ENCODE data around the gene TMEM121B.

TMEM121B gene

DNA sequence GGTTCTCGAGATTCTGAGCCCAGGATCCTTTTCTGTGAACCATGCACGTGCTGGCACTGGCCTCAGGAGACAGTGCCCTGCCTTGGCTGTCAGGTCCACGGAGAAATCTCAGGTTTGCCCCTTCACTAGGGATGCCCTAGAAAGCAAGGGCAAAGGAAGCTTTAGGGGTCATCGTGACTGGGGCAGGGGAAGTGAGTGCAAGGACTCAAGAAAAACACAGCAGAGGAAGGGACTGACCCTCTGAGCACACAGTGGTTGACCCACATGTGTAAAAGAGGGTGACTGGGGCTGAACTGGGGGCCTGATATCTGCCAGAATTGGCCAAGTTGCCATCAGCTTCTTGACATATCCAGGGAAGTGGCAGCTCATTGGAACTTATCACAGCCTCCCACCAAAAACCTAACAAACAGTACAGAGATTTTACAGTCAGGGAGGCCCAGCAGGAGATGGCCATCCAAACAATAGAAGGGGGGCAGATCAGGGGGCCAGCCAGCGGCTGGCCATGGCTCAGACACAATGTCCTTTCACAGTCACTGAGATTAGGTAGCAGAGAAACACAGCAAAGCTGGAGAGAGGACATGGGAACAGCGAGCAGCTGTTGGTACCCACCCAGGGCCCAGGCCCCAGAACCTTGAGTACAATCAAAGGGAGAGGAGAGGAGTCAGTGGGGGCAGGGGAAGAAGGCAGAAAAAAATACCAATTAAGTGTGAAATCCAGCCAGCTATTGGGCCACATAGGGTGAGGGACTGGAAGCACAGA is 4.4 kb downstream of the TMEM121B start:
- Histone ChIP-seq H3K9ac (ENCODE audit: low read depth, low read length) (no peak overlapping the region), H3K9me3 (ENCODE audit: control insufficient read depth, insufficient read depth, low read length) (no peaks in the 10 kb centered on the region), H3K4me1 (ENCODE audit: control insufficient read depth, insufficient read depth, low read length) (peaks cover 8% of the 10 kb centered on the region), H3K4me3 (ENCODE audit: low read depth, low read length) (no peak overlapping the region), H3K36me3 (ENCODE audit: control insufficient read depth, insufficient read depth, low read length) (no peaks in the 10 kb centered on the region), H3K27me3 (ENCODE audit: control insufficient read depth, insufficient read depth, low read length) (peaks cover 2% of the 10 kb centered on the region)

DNA sequence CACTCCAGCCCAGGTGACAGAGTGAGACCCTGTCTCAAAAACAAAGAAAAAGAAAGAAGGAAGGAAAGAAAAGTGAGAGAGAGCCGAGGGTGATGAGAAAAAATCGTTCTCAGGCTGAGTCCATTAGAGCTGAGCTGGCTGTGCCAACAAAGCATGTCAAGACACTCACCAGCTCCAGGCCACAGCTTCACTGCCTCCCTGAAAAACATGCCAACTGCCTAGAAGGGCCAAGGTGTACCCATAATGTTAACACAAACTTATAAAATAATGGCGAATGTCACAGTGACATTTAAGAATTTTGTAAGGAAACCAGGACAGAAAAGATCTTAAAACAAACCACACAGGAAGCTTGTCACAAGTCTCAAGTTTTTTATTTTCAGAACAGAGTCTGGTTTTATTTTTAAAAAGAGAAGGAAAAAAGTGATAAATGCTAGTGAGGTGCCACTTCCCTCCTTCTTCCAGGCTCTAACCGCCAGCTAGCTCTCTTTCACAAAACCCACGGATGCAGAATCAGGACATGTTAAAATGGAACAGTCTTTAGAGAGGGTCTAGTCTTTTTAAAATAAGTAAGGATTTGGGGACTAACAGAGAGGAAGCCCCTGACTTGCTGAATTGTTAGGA is 5.1 kb downstream of the TMEM121B start:
- Histone ChIP-seq H3K4me3 (ENCODE audit: low read depth, low read length) (no peak overlapping the region), H3K36me3 (ENCODE audit: control insufficient read depth, insufficient read depth, low read length) (no peaks in the 10 kb centered on the region), H3K27me3 (ENCODE audit: control insufficient read depth, insufficient read depth, low read length) (peaks cover 2% of the 10 kb centered on the region), H3K4me1 (ENCODE audit: control insufficient read depth, insufficient read depth, low read length) (peaks cover 7% of the 10 kb centered on the region), H3K9ac (ENCODE audit: low read depth, low read length) (no peak overlapping the region), H3K9me3 (ENCODE audit: control insufficient read depth, insufficient read depth, low read length) (no peaks in the 10 kb centered on the region)

DNA sequence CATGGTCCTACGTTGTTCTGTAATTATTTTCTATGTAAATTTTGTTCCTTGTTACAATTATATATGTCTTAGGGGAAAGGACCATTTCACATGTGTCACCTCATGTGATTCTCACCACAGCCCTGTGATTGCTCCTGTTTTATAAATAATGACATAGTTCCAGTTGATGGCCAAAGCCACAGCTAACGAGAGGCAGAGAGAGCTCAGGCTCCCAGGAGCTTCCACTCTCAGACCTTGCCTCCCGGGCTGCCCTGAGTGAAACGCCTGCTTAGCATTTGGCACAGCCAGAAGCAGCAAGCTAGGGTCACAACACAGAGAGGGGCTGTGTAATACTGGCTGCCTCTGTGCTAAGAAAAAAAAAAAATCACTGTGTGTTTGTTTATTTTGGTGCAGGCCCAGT is 5.9 kb downstream of the TMEM121B start:
- Histone ChIP-seq H3K36me3 (ENCODE audit: control insufficient read depth, insufficient read depth, low read length) (no peaks in the 10 kb centered on the region), H3K9me3 (ENCODE audit: control insufficient read depth, insufficient read depth, low read length) (no peaks in the 10 kb centered on the region), H3K4me1 (ENCODE audit: control insufficient read depth, insufficient read depth, low read length) (peaks cover 7% of the 10 kb centered on the region), H3K9ac (ENCODE audit: low read depth, low read length) (no peak overlapping the region), H3K27me3 (ENCODE audit: control insufficient read depth, insufficient read depth, low read length) (peaks cover 2% of the 10 kb centered on the region), H3K4me3 (ENCODE audit: low read depth, low read length) (no peak overlapping the region)

DNA sequence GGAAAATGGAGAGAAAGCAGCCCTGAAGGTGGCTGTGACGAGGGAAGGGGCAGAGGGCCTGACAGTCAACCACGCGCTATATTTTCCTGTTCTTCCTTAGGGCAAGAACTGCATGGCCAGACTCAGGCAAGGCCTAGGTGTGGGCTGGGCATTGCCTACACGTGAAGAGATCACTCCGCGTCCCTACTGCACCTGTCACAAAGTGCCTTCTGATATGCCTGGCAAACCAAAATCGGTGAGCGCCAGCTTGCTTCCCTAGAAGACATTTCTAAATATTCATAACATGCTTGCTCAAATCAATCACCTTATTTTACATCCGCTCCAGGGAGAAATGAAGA is 6.3 kb downstream of the TMEM121B start:
- Histone ChIP-seq H3K36me3 (ENCODE audit: control insufficient read depth, insufficient read depth, low read length) (no peaks in the 10 kb centered on the region), H3K27me3 (ENCODE audit: control insufficient read depth, insufficient read depth, low read length) (peaks cover 2% of the 10 kb centered on the region), H3K4me1 (ENCODE audit: control insufficient read depth, insufficient read depth, low read length) (peaks cover 7% of the 10 kb centered on the region), H3K9me3 (ENCODE audit: control insufficient read depth, insufficient read depth, low read length) (no peaks in the 10 kb centered on the region), H3K9ac (ENCODE audit: low read depth, low read length) (no peak overlapping the region), H3K4me3 (ENCODE audit: low read depth, low read length) (no peak overlapping the region)

DNA sequence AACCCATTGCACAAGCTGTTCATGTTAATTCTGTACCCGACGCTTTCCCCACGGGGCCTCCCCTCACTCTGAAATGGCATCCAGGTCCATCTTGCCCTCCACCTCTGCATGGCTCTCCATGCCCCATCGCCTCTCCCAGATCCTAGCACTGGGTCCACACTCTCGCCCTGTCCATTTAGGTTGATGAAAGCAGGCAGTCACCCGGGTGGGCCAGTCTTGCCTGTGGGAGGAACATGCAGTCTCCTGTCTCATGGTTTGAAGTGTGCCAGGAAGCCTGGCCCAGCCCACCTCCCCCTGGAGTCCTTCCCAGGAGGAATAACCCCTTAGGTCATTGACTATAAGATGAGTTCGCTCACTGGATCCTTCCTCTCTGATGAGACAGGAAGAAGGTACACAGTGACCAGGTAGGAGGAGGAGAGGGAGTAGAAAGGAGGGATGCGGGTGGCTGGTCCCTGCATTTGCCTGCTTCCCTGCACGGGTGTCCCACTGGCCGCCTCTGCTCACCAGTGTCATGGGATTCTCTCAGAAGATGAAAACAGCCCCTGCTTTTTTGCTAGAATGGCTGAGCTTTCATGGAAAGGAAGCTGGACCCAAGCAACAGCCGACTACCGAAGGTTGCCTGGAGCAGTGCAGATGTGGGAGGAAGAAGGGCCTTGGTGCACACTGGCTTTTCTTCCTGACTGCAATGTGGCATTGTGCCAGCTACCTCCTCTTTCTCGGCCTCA is 6.8 kb downstream of the TMEM121B start:
- Histone ChIP-seq H3K27me3 (ENCODE audit: control insufficient read depth, insufficient read depth, low read length) (peaks cover 2% of the 10 kb centered on the region), H3K4me1 (ENCODE audit: control insufficient read depth, insufficient read depth, low read length) (peaks cover 7% of the 10 kb centered on the region), H3K4me3 (ENCODE audit: low read depth, low read length) (no peak overlapping the region), H3K9me3 (ENCODE audit: control insufficient read depth, insufficient read depth, low read length) (no peaks in the 10 kb centered on the region), H3K36me3 (ENCODE audit: control insufficient read depth, insufficient read depth, low read length) (peaks cover under 1% of the 10 kb centered on the region), H3K9ac (ENCODE audit: low read depth, low read length) (no peak overlapping the region)

DNA sequence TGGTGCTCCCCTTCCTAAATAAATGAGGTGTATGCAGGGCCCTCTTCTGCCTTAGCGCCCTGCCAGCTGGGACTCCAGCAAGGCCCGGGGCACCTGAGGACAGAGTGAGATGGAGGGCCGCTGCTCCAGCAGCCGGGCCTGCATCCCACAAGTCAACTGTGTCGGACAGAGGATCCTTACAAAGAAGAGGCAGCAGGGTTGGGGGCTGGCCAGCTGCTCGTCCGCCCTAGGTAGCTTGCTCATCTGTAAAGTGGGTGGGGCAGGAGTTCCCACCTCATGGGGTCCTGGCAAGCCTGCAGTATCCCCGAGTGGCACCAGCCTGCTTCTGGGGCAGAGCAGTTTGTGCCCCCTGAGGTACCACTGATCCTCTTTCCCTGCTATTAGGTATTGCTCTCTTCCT is 7.6 kb downstream of the TMEM121B start:
- H3K9ac ChIP-seq (ENCODE audit: low read depth, low read length) = no peak overlapping the region

DNA sequence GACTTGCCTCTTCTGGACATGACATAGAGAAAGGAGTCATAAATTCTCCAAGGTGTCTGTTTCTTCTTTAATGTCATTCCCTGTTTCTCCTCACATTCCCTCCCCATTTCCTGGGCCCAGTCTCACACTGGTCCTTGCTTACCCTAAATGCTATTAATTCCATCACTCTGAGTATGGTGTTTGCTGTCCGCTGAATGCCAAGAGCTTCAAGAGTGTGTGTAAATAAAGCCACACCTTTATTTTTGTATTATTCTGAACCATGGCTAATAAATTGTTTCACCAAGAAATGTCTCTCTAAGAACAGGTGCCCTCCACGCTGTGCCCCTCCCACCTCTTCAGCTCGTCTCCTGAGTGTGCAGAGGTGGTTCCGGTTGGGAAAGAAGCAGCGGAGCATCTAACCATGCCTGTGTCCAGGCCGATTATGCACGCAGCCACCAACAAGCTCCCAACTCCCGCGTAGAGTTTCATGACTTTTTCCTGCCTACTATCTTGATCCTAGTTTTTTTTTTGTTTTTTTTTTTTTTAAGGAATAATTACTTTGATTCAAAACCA is 8.6 kb downstream of the TMEM121B start:
- H3K36me3 ChIP-seq (ENCODE audit: control insufficient read depth, insufficient read depth, low read length) = peaks cover 12% of the 10 kb centered on the region
- no peaks in the 10 kb centered on the region for H3K9me3 ChIP-seq (ENCODE audit: control insufficient read depth, insufficient read depth, low read length)
- no peaks in the 10 kb centered on the region for H3K27me3 ChIP-seq (ENCODE audit: control insufficient read depth, insufficient read depth, low read length)
- no peak overlapping the region for H3K4me3 ChIP-seq (ENCODE audit: low read depth, low read length)
- peaks cover 7% of the 10 kb centered on the region for H3K4me1 ChIP-seq (ENCODE audit: control insufficient read depth, insufficient read depth, low read length)
- no peak overlapping the region for H3K9ac ChIP-seq (ENCODE audit: low read depth, low read length)

More for the DNA sequence above, 7.6 kb downstream of the TMEM121B start:
- Histone ChIP-seq H3K4me1 (ENCODE audit: control insufficient read depth, insufficient read depth, low read length) (peaks cover 7% of the 10 kb centered on the region), H3K9me3 (ENCODE audit: control insufficient read depth, insufficient read depth, low read length) (no peaks in the 10 kb centered on the region), H3K36me3 (ENCODE audit: control insufficient read depth, insufficient read depth, low read length) (peaks cover 7% of the 10 kb centered on the region), H3K27me3 (ENCODE audit: control insufficient read depth, insufficient read depth, low read length) (no peaks in the 10 kb centered on the region), H3K4me3 (ENCODE audit: low read depth, low read length) (no peak overlapping the region)

DNA sequence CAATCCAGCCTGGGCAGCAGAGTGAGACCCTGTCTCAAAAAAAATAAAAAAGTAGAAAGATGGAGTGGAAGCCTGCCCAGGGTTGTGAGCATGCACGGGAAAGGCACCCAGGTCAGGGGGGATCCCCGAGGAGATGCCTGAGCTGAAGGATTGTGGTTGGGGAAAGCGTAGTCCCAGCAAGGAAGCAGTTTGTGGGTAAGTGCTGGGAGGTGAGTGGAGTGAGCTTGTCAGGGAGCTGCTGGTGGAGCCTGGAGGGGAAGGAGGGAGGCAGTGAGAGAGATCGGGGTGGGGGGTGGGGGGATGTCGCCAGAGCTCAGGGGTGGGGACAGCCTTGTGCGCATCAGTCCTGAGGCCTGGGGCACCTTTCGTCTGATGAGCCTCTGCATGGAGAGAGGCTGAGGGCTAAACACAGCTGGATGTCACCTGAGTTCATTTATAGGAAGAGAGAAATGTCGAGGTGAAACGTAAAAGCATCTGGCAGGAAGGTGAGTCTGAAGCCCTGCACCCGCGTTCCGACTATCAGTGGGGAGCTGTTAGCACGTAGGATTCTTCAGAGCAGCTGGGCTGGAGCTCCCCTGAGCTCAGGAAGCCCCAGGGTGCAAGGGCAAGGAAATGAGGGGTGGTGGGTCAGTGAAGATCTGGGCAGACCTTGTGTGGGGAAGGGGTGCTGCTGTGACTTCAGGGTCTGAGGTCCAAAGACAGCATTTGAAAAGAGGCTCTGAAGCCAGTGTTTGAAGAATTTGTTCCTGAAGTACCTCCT is 10.2 kb downstream of the TMEM121B start:
- Histone ChIP-seq H3K4me3 (ENCODE audit: low read depth, low read length) (no peak overlapping the region), H3K9ac (ENCODE audit: low read depth, low read length) (no peak overlapping the region), H3K4me1 (ENCODE audit: control insufficient read depth, insufficient read depth, low read length) (no peaks in the 10 kb centered on the region), H3K27me3 (ENCODE audit: control insufficient read depth, insufficient read depth, low read length) (no peaks in the 10 kb centered on the region), H3K36me3 (ENCODE audit: control insufficient read depth, insufficient read depth, low read length) (peaks cover 12% of the 10 kb centered on the region), H3K9me3 (ENCODE audit: control insufficient read depth, insufficient read depth, low read length) (no peaks in the 10 kb centered on the region)

DNA sequence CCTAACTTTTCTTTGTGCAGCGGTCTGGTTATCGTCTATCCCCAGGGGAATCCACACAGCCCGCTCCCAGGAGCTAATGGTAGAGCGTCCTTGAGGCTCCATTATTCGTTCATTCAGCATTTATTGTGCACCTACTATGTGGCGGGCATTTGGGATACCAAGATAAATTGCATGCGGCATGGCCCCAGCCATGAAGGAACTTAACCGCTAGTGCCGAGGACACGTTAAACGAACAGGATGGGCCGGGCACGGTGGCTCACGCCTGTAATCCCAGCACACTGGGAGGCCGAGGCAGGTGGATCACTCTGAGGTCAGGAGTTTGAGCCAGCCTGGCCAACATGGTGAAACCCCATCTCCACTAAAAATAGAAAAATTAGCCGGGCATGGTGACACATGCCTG is 11.2 kb downstream of the TMEM121B start:
- no peaks in the 10 kb centered on the region for H3K9me3 ChIP-seq (ENCODE audit: control insufficient read depth, insufficient read depth, low read length)
- H3K27me3 ChIP-seq (ENCODE audit: control insufficient read depth, insufficient read depth, low read length) = no peaks in the 10 kb centered on the region
- peaks cover 12% of the 10 kb centered on the region for H3K36me3 ChIP-seq (ENCODE audit: control insufficient read depth, insufficient read depth, low read length)
- H3K4me3 ChIP-seq (ENCODE audit: low read depth, low read length) = no peak overlapping the region
- H3K4me1 ChIP-seq (ENCODE audit: control insufficient read depth, insufficient read depth, low read length) = no peaks in the 10 kb centered on the region
- no peak overlapping the region for H3K9ac ChIP-seq (ENCODE audit: low read depth, low read length)

DNA sequence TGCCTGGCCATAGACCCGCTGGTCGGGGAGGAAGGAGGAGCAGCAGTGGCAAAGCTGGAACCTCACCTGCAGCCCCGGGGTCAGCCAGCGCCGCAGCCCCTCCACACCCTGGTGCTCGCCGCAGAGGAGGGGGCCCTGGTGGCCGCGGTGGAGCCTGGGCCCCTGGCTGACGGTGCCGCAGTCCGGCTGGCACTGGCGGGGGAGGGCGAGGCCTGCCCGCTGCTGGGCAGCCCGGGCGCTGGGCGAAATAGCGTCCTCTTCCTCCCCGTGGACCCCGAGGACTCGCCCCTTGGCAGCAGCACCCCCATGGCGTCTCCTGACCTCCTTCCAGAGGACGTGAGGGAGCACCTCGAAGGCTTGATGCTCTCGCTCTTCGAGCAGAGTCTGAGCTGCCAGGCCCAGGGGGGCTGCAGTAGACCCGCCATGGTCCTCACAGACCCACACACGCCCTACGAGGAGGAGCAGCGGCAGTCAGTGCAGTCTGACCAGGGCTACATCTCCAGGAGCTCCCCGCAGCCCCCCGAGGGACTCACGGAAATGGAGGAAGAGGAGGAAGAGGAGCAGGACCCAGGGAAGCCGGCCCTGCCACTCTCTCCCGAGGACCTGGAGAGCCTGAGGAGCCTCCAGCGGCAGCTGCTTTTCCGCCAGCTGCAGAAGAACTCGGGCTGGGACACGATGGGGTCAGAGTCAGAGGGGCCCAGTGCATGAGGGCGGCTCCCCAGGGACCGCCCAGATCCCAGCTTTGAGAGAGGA is 11.9 kb downstream of the TMEM121B start:
- H3K36me3 ChIP-seq (ENCODE audit: control insufficient read depth, insufficient read depth, low read length) = peaks cover 18% of the 10 kb centered on the region
- H3K27me3 ChIP-seq (ENCODE audit: control insufficient read depth, insufficient read depth, low read length) = no peaks in the 10 kb centered on the region
- H3K9me3 ChIP-seq (ENCODE audit: control insufficient read depth, insufficient read depth, low read length) = no peaks in the 10 kb centered on the region
- no peak overlapping the region for H3K9ac ChIP-seq (ENCODE audit: low read depth, low read length)
- no peak overlapping the region for H3K4me3 ChIP-seq (ENCODE audit: low read depth, low read length)
- H3K4me1 ChIP-seq (ENCODE audit: control insufficient read depth, insufficient read depth, low read length) = no peaks in the 10 kb centered on the region

Measured in iPS-15b (cell line).